Caco-2 (cell line): Measurements from ENCODE around the gene INKA2. TPM values are rescaled to one million over a fixed set of nuclear protein-coding genes. Genes with fewer than 3 reads are reported as not detected.

ENCODE experiments used
- BruUV-seq: library from RNA; stranded (reverse); fragments of 400-500 nt; replicated peaks from 2 replicates; lab custom pipeline; 2021; lab: Mats Ljungman, UMichigan
- CTCF ChIA-PET: fragments of 300-600 bp; sonication (Branson Sonifier 250); formaldehyde crosslinking; loops from one replicate; lab custom pipeline; 2022; ENCODE audit warnings: antibody characterized with exemption; lab: Charles Lee
- POLR2A ChIA-PET: fragments of 300-600 bp; sonication (Branson Sonifier 250); formaldehyde crosslinking; loops from one replicate; lab custom pipeline; 2022; ENCODE audit warnings: antibody characterized with exemption; lab: Charles Lee
- DNase-seq, 2 experiments: peaks; one replicate each; pipeline versions ENCODE4 v3.0.0 to v3.0.0-alpha.2; 2020 to 2022
- H3K27me3 ChIP-seq: replicated peaks from 2 replicates; pipeline ENCODE4 v1.6.0; 2011; ENCODE audit warnings: low read length; ENCODE audit not compliant: control insufficient read depth, insufficient read depth
- H3K36me3 ChIP-seq: 2 replicates; pipeline ENCODE4 v1.5.1; 2011; ENCODE audit warnings: low read length; ENCODE audit not compliant: control insufficient read depth, insufficient read depth
- H3K4me1 ChIP-seq: fragments of 250-450 bp; sonication (Bioruptor Pico); 2 replicates; pipeline ENCODE4 v1.5.1; 2020; ENCODE audit warnings: mild to moderate bottlenecking
- H3K4me3 ChIP-seq: 2 replicates; pipeline ENCODE4 v1.5.1; 2011; ENCODE audit warnings: low read depth, mild to moderate bottlenecking, control low read depth, low read length
- H3K9me3 ChIP-seq: fragments of 250-450 bp; sonication (Bioruptor Pico); 2 replicates; pipeline ENCODE4 v1.5.1; 2020; ENCODE audit warnings: mild to moderate bottlenecking, moderate library complexity
- H3K27ac Mint-ChIP-seq: one replicate; pipeline ENCODE4 v1.8.0; 2022; ENCODE audit warnings: mixed read lengths; ENCODE audit not compliant: unreplicated experiment
- H3K27me3 Mint-ChIP-seq: one replicate; pipeline ENCODE4 v1.8.0; 2022; ENCODE audit warnings: mixed read lengths; ENCODE audit not compliant: insufficient read depth, unreplicated experiment
- H3K36me3 Mint-ChIP-seq: one replicate; pipeline ENCODE4 v1.8.0; 2022; ENCODE audit warnings: mild to moderate bottlenecking, mixed read lengths; ENCODE audit not compliant: insufficient read depth, unreplicated experiment
- H3K4me1 Mint-ChIP-seq: one replicate; pipeline ENCODE4 v1.8.0; 2022; ENCODE audit warnings: low read depth, mixed read lengths; ENCODE audit not compliant: unreplicated experiment
- H3K4me3 Mint-ChIP-seq: one replicate; pipeline ENCODE4 v1.8.0; 2022; ENCODE audit warnings: mild to moderate bottlenecking, moderate library complexity, mixed read lengths; ENCODE audit not compliant: unreplicated experiment
- H3K9me3 Mint-ChIP-seq: one replicate; pipeline ENCODE4 v1.8.0; 2022; ENCODE audit warnings: mixed read lengths; ENCODE audit not compliant: unreplicated experiment
- CTCF ChIP-seq, 2 experiments: fragments of 200-600 bp in 1 of 2; IDR thresholded peaks; 1 replicate in 1 of 2; 2 replicates in 1 of 2; pipeline versions ENCODE4 v1.5.1 to v1.8.0; 2011 to 2022; ENCODE audit warnings: antibody characterized with exemption in 1 of 2, control low read depth in 1 of 2, inconsistent platforms in 1 of 2, low read depth in 1 of 2, low read length in 1 of 2, mild to moderate bottlenecking in 1 of 2, moderate library complexity in 1 of 2; ENCODE audit not compliant: insufficient read depth in 1 of 2, severe bottlenecking in 1 of 2, unreplicated experiment in 1 of 2
- intact Hi-C: fragments of 100-400 bp; cut with micrococcal nuclease; formaldehyde crosslinking; loops from one replicate; pipeline ENCODE4 v1.10.0; 2022; ENCODE audit not compliant: unreplicated experiment
- total RNA-seq: library from RNA; stranded (reverse); gene quantifications from 2 replicates; pipeline ENCODE4 v1.2.3, GENCODE V29; 2022

INKA2 gene
- total RNA-seq, 1 experiment from 2014 or later, result 5.8 TPM

GRCh38 chr1:111716333-111716732 lies 22.9 kb downstream of the INKA2 start:
- ChIA-PET CTCF (no interaction called here), POLR2A (no interaction called here)
- H3K4me3 Mint-ChIP-seq, result no peak overlapping the region
- peaks cover 11% of the 10 kb centered on the region for H3K4me1 Mint-ChIP-seq
- intact Hi-C loops, result no loop called here
- Histone ChIP-seq H3K36me3 (no peaks in the 10 kb centered on the region), H3K4me1 (no peaks in the 10 kb centered on the region), H3K4me3 (no peak overlapping the region), H3K9me3 (no peaks in the 10 kb centered on the region), H3K27me3 (no peaks in the 10 kb centered on the region)
- no TSS peak for BruUV-seq
- H3K9me3 Mint-ChIP-seq, result no peaks in the 10 kb centered on the region
- DNase-seq, result no peak
- no peak overlapping the region for H3K27ac Mint-ChIP-seq
- no peaks in the 10 kb centered on the region for H3K27me3 Mint-ChIP-seq
- TF ChIP-seq CTCF (IDR thresholded peaks at IDR 0.05; ENCODE audit: insufficient read depth in 1 of 2, low read depth in 1 of 2, low read length in 1 of 2, severe bottlenecking in 1 of 2, unreplicated experiment in 1 of 2), result no peak
- peaks cover 32% of the 10 kb centered on the region for H3K36me3 Mint-ChIP-seq

- no peaks in the 10 kb centered on the region for H3K4me1 Mint-ChIP-seq
- H3K4me3 ChIP-seq, result no peak overlapping the region
- H3K27me3 Mint-ChIP-seq, result no peaks in the 10 kb centered on the region
- ChIA-PET POLR2A (no interaction called here), CTCF (no interaction called here)
- H3K27me3 ChIP-seq, result no peaks in the 10 kb centered on the region
- no TSS peak for BruUV-seq
- H3K9me3 ChIP-seq, result no peaks in the 10 kb centered on the region
- no peak for TF ChIP-seq CTCF (IDR thresholded peaks at IDR 0.05; ENCODE audit: insufficient read depth in 1 of 2, low read depth in 1 of 2, low read length in 1 of 2, severe bottlenecking in 1 of 2, unreplicated experiment in 1 of 2)
- DNase-seq, result no peak
- H3K36me3 ChIP-seq, result no peaks in the 10 kb centered on the region
- H3K4me1 ChIP-seq, result peaks cover 4% of the 10 kb centered on the region
- no peaks in the 10 kb centered on the region for H3K9me3 Mint-ChIP-seq
- intact Hi-C loops, result no loop called here
- H3K36me3 Mint-ChIP-seq, result peaks cover 29% of the 10 kb centered on the region
- H3K4me3 Mint-ChIP-seq, result no peak overlapping the region
- no peak overlapping the region for H3K27ac Mint-ChIP-seq
Observed at GRCh38 chr1:111709986-111710385, 29.2 kb downstream of the INKA2 start.

GRCh38 chr1:111707906-111708305 lies 31.3 kb downstream of the INKA2 start:
- Histone ChIP-seq H3K4me1 (peaks cover 6% of the 10 kb centered on the region), H3K36me3 (no peaks in the 10 kb centered on the region), H3K9me3 (no peaks in the 10 kb centered on the region), H3K27me3 (no peaks in the 10 kb centered on the region), H3K4me3 (no peak overlapping the region)
- POLR2A ChIA-PET, result no interaction called here
- TF ChIP-seq CTCF (IDR thresholded peaks at IDR 0.05; ENCODE audit: insufficient read depth in 1 of 2, low read depth in 1 of 2, low read length in 1 of 2, severe bottlenecking in 1 of 2, unreplicated experiment in 1 of 2), result no peak
- Mint-ChIP-seq H3K27me3 (no peaks in the 10 kb centered on the region), H3K4me1 (no peaks in the 10 kb centered on the region), H3K36me3 (peaks cover 34% of the 10 kb centered on the region), H3K4me3 (no peak overlapping the region), H3K9me3 (no peaks in the 10 kb centered on the region), H3K27ac (no peak overlapping the region)
- intact Hi-C loops, result no loop called here
- no TSS peak for BruUV-seq
- DNase-seq, result no peak
- CTCF ChIA-PET, result no interaction called here
